Measurements from ENCODE around the gene BNIP5.

Gene BNIP5

DNA sequence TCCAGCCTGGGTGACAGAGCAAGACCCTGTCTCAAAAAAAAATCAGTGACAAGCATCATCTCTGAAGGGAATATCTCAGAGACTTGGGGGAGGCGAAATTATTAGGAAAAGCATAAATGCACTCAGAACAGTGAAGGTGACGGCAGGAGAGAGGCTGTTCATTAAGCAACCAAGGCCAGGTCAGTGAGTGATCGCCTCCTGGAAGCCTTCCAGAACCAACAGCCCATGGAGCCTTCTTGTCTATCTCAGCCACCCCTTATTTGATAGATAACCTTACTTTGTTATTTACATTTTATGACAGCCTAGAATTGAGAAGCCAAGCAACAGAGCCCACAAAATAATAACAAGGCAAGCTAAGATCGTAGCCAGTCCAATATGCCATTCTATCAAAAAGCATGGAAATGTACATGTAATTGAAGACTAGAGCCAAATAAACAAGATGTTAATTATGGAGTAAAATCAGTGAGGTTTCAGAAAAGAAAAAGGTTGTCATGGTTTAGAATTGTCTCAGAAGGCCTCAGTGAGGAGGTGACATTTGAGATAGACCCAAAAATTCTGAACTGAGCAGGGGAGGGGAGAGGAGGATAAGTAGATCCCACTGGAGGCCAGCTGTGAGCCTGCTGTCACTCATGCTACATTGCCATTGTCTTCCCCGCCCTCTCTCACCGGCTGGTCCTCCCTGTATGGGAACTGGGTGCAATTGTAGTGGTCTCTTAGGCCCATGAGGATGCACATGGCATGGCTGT, 17.8 kb downstream of the BNIP5 start:
- in situ Hi-C loops (cut with MboI; ENCODE audit: low sequenced_read_pairs, unreplicated experiment) = no loop called here
- TF ChIP-seq, protein P1, sequence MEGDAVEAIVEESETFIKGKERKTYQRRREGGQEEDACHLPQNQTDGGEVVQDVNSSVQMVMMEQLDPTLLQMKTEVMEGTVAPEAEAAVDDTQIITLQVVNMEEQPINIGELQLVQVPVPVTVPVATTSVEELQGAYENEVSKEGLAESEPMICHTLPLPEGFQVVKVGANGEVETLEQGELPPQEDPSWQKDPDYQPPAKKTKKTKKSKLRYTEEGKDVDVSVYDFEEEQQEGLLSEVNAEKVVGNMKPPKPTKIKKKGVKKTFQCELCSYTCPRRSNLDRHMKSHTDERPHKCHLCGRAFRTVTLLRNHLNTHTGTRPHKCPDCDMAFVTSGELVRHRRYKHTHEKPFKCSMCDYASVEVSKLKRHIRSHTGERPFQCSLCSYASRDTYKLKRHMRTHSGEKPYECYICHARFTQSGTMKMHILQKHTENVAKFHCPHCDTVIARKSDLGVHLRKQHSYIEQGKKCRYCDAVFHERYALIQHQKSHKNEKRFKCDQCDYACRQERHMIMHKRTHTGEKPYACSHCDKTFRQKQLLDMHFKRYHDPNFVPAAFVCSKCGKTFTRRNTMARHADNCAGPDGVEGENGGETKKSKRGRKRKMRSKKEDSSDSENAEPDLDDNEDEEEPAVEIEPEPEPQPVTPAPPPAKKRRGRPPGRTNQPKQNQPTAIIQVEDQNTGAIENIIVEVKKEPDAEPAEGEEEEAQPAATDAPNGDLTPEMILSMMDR (IDR thresholded peaks at IDR 0.05; ENCODE audit: borderline replicate concordance, control extremely low read depth, extremely low read depth, insufficient read depth, missing control alignments) = no peak
- DNase-seq (ENCODE audit: low spot score) = no peak

GRCh38 chr6:36317623-36318022, 19.1 kb downstream of the BNIP5 start:
- in situ Hi-C loops (cut with MboI; ENCODE audit: low sequenced_read_pairs, unreplicated experiment) = no loop called here
- DNase-seq (ENCODE audit: low spot score) = no peak
- TF ChIP-seq, protein P1 (IDR thresholded peaks at IDR 0.05; ENCODE audit: borderline replicate concordance, control extremely low read depth, extremely low read depth, insufficient read depth, missing control alignments) = no peak

- in situ Hi-C loops (cut with MboI; ENCODE audit: low sequenced_read_pairs, unreplicated experiment) = no loop called here
- no peak for DNase-seq (ENCODE audit: low spot score)
- TF ChIP-seq, protein P1 (IDR thresholded peaks at IDR 0.05; ENCODE audit: borderline replicate concordance, control extremely low read depth, extremely low read depth, insufficient read depth, missing control alignments) = no peak
Measured at GRCh38 chr6:36315921-36316320, 20.8 kb downstream of the BNIP5 start.

DNA sequence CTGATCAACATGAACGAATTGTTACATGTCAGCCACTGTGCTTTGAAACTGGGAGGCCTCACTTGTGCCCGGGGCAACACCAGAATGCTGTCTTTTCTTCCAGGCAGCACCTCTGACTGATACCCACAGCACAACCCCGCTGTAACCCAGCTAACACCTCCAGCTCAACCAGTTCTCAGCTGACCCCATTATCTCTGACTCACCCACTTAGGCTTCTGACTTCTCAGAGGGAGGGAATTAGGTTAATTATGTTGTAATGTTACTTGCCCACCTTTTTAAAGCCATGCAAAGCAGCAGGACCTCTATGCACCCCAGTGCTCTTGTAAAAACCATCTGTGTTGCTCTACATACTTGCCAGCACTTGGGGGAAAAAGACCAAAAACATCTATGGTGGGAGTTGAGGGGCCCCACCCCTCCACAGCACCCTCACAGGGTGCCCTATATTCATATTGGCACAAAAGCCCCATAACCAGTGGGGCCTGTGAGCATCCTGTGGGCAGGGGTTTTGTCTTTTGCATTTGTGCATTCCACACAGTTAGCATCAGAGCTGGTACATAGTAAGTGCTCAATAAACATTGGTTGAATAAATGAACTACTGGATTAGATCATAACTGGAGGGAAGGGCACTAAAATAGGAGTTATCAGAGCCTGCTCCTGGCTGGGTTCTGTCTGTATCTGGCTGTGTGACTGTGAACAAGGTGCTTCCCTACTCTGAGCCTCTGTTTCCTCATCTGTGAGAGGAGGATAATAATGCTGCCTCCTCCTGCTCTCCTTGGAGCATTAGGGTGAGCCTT, 22.3 kb downstream of the BNIP5 start:
- no peak for DNase-seq (ENCODE audit: low spot score)
- TF ChIP-seq, protein P1 (IDR thresholded peaks at IDR 0.05; ENCODE audit: borderline replicate concordance, control extremely low read depth, extremely low read depth, insufficient read depth, missing control alignments) = no peak
- in situ Hi-C loops (cut with MboI; ENCODE audit: low sequenced_read_pairs, unreplicated experiment) = no loop called here

GRCh38 chr6:36313649-36313936, 23.1 kb downstream of the BNIP5 start:
- TF ChIP-seq, protein P1 (IDR thresholded peaks at IDR 0.05; ENCODE audit: borderline replicate concordance, control extremely low read depth, extremely low read depth, insufficient read depth, missing control alignments) = no peak
- in situ Hi-C loops (cut with MboI; ENCODE audit: low sequenced_read_pairs, unreplicated experiment) = no loop called here
- DNase-seq (ENCODE audit: low spot score) = no peak

GRCh38 chr6:36312854-36313648, 23.6 kb downstream of the BNIP5 start:
- in situ Hi-C loops (cut with MboI; ENCODE audit: low sequenced_read_pairs, unreplicated experiment) = no loop called here
- DNase-seq (ENCODE audit: low spot score) = peak; percentile 50
- TF ChIP-seq, protein P1 (IDR thresholded peaks at IDR 0.05; ENCODE audit: borderline replicate concordance, control extremely low read depth, extremely low read depth, insufficient read depth, missing control alignments) = no peak

All from GM13976 (cell line).